GM18498 (cell line): ENCODE measurements around the gene CSH2.
"Not testable (repeated sequence)": the region's sequence is repeated elsewhere in the genome, so short reads cannot be mapped to it uniquely, and the experiment has no call there.

Experiments used
- ATAC-seq: cut with Tn5 transposase; IDR thresholded peaks from one replicate; pipeline ENCODE4 v1.9.1; 2021; ENCODE audit warnings: mild to moderate bottlenecking, moderate library complexity; ENCODE audit not compliant: unreplicated experiment

Gene CSH2

DNA sequence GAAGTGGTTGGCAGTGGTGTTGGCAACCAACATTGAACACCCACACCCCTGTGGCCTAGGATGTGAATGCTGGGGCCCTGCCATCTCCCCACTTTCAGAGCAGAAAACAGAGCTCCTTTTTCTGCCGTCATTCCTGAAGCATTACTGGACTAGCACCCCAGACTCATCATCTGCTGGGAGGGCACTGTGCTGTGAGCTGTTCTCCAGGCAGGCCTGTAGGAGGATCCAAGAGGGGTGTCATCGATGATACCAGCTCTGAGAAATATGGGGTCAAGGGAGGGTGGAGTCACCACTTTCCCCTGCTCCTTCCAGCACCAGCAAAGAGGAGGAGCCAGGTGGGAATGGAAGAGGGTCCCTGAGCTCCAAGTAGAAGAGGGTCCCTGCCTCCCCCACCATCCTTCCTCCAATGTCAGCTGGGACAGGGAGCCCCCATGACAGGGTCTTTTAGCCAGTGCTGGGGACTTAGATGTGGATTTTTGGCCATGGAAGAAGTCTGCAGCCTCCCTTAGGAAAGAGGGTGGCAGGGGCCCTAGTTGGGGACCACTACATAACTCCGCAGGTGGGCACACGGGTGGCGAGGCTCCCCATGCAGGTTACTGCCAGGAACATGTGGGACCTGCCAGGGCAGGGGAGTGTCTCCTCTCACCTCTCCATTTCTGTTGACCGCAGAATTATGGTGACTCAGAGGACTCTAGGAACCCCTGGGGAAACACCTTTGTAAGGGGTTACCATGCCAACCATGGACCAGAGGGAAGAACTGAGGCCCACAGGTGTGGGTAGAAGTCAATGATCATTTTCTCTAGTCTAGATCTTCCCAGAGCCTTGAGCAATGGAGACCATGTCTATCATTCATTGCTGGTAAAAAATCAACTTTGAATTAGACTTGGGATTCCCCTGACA, 25.7 kb upstream of the CSH2 start:
- ATAC-seq: not testable (repeated sequence)

DNA sequence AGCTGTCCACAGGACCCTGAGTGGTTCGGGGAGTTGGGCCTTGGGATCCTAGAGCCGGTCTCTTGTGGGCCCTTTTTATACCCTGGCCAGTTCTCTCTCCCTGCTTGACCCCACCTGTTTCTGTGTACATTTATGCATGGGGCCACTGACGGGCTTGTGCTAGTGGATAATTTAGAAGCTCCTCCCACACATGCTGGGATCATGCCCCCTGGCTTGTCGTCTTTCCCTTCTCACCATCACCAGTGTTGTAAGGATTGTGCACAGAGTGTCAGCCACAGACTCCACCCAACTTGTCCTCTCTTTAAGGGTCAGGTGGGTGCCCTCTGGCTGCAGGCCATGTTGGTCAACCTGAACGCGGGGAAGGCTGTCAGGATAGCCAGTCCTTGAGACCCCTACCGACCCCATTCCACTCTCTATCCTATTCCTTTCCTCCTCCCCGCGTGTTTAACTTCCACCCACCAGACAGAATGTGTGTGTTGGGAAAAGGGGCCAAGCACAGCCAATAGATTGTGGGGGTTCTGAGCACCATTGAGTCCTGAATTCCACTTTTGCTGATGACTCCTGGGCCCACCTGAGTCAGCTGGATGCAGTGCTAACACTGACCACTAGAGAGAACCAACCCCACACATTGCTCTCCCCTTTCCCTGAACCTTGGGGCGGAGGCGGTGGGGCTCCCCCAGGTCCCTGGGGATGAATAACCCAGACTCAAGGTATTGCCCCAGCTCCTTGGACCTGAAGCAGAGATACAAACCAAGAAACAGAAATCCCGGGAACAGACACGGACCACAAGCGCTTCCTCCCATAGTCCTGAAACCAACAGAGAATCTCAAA, 23.3 kb upstream of the CSH2 start, which contains the start of gene CSH1:
Gene CSH1, minus strand, starts transcription at position 51 of the 831 bp plus-strand sequence. CDS start 63 bp downstream, outside the sequence.
- ATAC-seq: not testable (repeated sequence)

DNA sequence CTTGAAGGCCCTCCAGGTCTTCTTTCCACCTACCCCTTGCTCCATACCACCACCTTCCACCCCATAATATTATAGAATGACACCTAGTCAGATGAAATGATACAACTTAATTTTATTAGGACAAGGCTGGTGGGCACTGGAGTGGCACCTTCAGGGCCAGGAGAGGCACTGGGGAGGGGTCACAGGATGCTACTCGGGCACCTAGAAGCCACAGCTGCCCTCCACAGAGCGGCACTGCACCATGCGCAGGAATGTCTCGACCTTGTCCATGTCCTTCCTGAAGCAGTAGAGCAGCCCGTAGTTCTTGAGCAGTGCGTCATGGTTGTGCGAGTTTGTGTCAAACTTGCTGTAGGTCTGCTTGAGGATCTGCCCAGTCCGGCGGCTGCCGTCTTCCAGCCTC, 21.3 kb upstream of the CSH2 start:
- not testable (repeated sequence) for ATAC-seq

DNA sequence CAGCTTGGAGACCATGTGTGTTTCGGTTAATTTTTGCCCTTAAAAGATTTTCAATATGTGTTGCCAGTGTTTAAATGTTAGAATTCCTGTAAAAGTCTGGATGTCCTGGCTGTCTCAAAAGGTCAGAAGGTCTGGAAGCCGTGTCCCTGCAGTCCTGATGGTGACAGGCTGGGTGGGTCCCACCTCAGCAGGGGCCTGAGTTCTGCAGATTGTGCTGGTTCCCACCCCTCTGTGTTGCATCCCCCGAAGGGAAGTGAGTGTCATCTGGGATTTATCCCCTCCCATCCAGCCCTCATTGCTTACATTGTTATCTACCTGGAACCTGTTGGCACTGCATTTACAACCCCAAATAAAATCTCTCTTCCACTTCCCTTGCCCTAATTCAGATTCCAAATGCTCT, 20.5 kb upstream of the CSH2 start:
- not testable (repeated sequence) for ATAC-seq

DNA sequence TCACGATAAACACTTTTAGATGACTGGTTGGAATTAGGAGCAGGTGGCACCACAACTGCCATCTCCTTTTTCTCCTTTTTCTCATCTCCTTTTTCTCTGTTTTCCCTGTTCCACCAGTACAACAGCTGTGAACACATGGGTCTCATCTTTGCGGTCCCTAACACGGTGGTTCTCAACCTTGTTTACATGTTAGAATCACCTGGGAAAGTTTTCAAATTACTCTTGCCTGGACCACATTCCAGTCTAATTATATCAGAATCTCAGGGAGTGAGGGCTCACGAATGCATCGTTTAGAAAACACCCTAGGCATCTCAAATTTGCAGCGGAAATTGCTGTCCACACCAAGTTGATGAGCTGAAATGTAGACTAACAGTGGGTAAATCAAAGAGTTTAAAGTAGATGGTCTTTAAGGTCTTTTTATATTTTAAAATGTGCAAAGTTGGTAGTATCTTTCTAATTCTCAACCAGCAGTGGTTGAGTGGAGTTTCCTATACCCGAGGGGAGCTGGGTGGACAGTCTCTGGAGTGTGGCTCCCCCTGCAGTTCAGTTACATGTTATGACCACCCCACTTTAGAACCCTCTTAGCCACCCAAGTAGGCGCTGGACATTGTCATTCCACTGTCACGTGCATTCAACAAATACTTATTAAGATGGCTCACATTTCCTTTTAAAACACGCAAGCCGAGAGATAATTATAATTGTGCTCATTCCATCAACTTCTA, 19.0 kb upstream of the CSH2 start:
- not testable (repeated sequence) for ATAC-seq

DNA sequence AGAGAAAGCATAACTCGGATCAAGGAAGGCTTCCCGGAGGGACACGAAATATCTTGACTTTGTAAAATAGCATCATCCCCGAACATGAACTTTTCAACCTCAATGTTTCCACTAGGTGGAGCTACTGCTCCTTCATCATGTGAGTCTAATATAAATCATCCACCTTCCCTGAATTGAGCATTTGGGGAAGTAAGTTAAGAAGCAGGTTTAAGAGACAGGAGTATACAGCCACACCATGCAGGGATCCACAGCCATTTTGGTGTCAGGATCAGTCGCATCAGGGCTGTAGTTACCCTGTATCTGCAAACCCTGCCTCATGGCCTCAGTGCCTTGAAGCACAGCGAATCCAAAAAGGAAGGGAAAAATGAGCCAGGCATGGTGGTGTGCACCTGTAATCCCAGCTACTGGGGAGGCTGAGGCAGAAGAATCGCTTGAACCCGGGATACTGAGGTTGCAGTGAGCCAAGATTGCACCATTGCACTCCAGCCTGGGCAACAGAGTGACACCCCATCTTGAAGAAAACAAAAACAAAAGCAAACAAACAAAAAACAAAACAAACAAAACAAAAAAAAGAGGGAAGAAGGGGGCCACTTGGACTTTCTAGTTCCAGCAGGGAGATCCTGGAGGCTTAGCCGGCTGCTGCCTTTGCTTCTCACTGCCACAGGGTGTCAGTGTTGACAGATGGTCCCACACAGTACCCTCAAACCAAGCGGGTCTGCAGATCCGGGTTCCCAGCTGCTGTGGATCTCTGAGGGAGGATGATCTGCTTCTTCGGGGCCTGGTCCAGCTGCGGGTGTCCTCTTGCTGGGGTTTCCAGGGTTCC, 15.8 kb upstream of the CSH2 start:
- ATAC-seq: not testable (repeated sequence)

- not testable (repeated sequence) for ATAC-seq
These were observed 11.6 kb upstream of the CSH2 start for GRCh38 chr17:63885119-63885518.

GRCh38 chr17:63882626-63883126, 9.2 kb upstream of the CSH2 start:
- not testable (repeated sequence) for ATAC-seq

GRCh38 chr17:63881935-63882601, 8.6 kb upstream of the CSH2 start, which contains the start of gene GH2:
TSS of gene GH2 (minus strand) at chr17:63881944. CDS start at chr17:63881801, 143 bp downstream.
- ATAC-seq: no peak

DNA sequence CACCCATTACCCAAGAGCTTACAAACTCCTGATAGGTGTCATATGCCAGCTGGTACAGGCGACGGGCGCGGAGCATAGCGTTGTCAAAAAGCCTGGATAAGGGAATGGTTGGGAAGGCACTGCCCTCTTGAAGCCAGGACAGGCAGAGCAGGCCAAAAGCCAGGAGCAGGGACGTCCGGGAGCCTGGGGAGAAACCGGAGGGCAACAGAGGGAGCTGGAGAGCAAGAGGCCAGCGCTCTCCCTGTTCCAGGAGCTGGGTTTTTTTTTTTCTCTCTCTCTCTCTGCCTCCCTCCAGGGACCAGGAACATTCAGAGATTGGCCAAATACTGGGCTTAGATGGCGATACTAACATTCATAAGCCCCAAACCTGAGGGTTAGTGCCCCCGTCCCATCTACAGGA, 7.9 kb upstream of the CSH2 start:
- ATAC-seq: not testable (repeated sequence)

- no peak for ATAC-seq
These were observed 7.2 kb upstream of the CSH2 start for GRCh38 chr17:63880706-63881105.

- ATAC-seq: not testable (repeated sequence)
These were observed 4.9 kb upstream of the CSH2 start for GRCh38 chr17:63878413-63878812.

DNA sequence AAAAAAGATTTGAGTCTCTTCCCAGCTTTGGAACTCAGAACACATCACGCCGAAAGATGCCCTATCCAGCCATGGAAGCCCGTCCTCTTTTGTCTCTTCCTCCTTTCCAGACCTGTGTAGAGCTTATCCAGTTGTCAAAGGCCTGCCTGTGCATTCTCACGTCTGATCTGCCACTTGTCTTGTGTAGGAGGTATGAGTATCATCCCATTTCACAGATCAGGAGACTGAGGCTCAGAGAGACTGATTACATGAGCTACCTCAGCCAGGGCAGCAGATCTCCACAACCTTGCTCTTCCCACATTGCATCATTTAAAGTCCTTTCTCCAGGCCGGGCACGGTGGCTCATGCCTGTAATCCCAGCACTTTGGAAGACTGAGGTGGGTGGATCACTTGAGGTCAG, 1.2 kb upstream of the CSH2 start:
- ATAC-seq: not testable (repeated sequence)

DNA sequence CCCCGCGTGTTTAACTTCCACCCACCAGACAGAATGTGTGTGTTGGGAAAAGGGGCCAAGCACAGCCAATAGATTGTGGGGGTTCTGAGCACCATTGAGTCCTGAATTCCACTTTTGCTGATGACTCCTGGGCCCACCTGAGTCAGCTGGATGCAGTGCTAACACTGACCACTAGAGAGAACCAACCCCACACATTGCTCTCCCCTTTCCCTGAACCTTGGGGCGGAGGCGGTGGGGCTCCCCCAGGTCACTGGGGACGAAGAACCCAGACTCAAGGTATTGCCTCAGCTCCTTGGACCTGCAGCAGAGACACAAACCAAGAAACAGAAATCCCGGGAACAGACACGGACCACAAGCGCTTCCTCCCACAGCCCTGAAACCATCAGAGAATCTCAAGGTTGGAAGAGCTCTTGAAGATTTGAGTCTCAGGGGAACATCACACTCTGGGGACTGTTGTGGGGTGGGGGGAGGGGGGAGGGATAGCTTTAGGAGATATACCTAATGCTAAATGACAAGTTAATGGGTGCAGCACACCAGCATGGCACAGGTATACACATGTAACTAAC, 667 bp upstream of the CSH2 start:
- not testable (repeated sequence) for ATAC-seq

DNA sequence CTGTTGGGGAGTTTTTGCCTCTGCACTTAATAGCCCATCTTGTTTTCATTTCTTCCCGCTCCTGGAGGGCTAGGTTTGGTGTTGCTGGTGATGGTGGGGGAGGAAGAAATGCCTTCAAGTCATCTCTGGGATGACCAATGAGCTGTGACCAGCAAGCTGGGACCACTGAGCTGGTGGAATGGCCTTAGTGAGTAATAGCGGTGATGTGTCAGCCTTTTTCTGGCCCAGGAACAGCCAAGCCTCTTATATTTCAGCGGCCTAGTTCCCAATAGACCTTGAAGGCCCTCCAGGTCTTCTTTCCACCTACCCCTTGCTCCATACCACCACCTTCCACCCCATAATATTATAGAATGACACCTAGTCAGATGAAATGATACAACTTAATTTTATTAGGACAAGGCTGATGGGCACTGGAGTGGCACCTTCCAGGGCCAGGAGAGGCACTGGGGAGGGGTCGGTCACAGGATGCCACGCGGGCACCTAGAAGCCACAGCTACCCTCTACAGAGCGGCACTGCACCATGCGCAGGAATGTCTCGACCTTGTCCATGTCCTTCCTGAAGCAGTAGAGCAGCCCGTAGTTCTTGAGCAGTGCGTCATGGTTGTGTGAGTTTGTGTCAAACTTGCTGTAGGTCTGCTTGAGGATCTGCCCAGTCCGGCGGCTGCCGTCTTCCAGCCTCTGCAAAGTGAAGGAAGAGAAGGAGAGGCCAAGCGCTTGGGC, 1.7 kb downstream of the CSH2 start:
- ATAC-seq: not testable (repeated sequence)

DNA sequence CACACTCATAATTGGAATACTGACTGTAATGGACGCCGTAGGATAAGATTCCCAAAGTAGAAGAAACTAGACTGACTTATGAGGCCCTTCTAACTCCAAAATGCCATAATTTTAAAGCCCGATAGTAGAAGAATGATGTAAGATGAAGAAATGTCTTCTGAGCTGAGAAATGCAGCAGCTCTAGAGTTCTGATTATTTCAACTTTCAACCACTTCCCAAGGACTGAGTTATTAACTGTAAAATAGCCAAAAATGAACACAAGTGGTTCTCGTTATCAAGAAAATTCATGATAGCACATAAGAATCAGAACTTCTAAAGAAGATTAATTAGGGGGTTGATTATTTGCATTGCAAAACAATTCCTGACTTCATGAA, 3.2 kb downstream of the CSH2 start:
- ATAC-seq: not testable (repeated sequence)

GRCh38 chr17:63869491-63870291, 3.8 kb downstream of the CSH2 start:
- not testable (repeated sequence) for ATAC-seq
